GM20000 (cell line): ENCODE results near the gene SBF2.
"Not testable (repeated sequence)": the region's sequence is repeated elsewhere in the genome, so short reads cannot be mapped to it uniquely, and the experiment has no call there.

ENCODE experiments used
- DNase-seq: peaks from one replicate; pipeline ENCODE4 v3.0.0; 2012; ENCODE audit warnings: low spot score
- CTCF ChIP-seq: IDR thresholded peaks from 2 replicates; pipeline ENCODE4 v1.5.1; 2012; ENCODE audit warnings: mild to moderate bottlenecking, control low read depth; ENCODE audit errors: extremely low read depth, missing control alignments

SBF2 gene

GRCh38 chr11:10268746-10269488, 25.1 kb downstream of the SBF2 start:
- no peak for TF ChIP-seq CTCF
- DNase-seq, result no peak

GRCh38 chr11:10267821-10268220, 26.2 kb downstream of the SBF2 start:
- TF ChIP-seq CTCF, result no peak
- DNase-seq, result no peak

- no peak for DNase-seq
- TF ChIP-seq CTCF, result no peak
Measured at GRCh38 chr11:10265936-10266335, 28.1 kb downstream of the SBF2 start.

GRCh38 chr11:10264716-10265115, 29.3 kb downstream of the SBF2 start:
- DNase-seq, result not testable (repeated sequence)

- no peak for DNase-seq
- no peak for TF ChIP-seq CTCF
Measured at GRCh38 chr11:10263929-10264328, 30.1 kb downstream of the SBF2 start.

- DNase-seq, result no peak
- no peak for TF ChIP-seq CTCF
Measured at GRCh38 chr11:10261821-10262220, 32.2 kb downstream of the SBF2 start.

- DNase-seq, result no peak
- TF ChIP-seq CTCF, result no peak
Measured at GRCh38 chr11:10257478-10257877, 36.5 kb downstream of the SBF2 start.

- TF ChIP-seq CTCF, result no peak
- DNase-seq, result no peak
Measured at GRCh38 chr11:10255388-10256125, 38.5 kb downstream of the SBF2 start.

- not testable (repeated sequence) for DNase-seq
Measured at GRCh38 chr11:10249448-10250131, 44.4 kb downstream of the SBF2 start.
